Hematopoietic multipotent progenitor cell treated with erythropoietin and hydrocortisone succinate and interleukin-3 and kit ligand, for 15 days (in vitro differentiated cells): Measurements from ENCODE around the gene EEIG1.
A peak's percentile ranks its signal among the peaks of the same experiment; 100 is the strongest.

Experiments used
- DNase-seq: peaks from one replicate; pipeline ENCODE4 v3.0.0-alpha.2; 2015; ENCODE audit warnings: low spot score

Gene EEIG1

GRCh38 chr9:127959841-127960409 lies 20.9 kb downstream of the EEIG1 start:
- no peak for DNase-seq

- DNase-seq = no peak
Observed at GRCh38 chr9:127959398-127959797, 21.4 kb downstream of the EEIG1 start.

- DNase-seq = no peak
Observed at GRCh38 chr9:127958728-127959127, 22.1 kb downstream of the EEIG1 start.

GRCh38 chr9:127955294-127956015 lies 25.3 kb downstream of the EEIG1 start:
- DNase-seq = peak; percentile 69

- DNase-seq = no peak
Observed at GRCh38 chr9:127954831-127955293, 25.9 kb downstream of the EEIG1 start.

GRCh38 chr9:127953768-127954505 lies 26.9 kb downstream of the EEIG1 start:
- no peak for DNase-seq

- no peak for DNase-seq
Observed at GRCh38 chr9:127953154-127953553, 27.6 kb downstream of the EEIG1 start.

- no peak for DNase-seq
Observed at GRCh38 chr9:127950513-127951289, 30.1 kb downstream of the EEIG1 start.

- peak; percentile 55 for DNase-seq
Observed at GRCh38 chr9:127949827-127950512, 30.8 kb downstream of the EEIG1 start.

GRCh38 chr9:127947841-127948710 lies 32.7 kb downstream of the EEIG1 start:
- DNase-seq = no peak

- no peak for DNase-seq
Observed at GRCh38 chr9:127946728-127947127, 34.1 kb downstream of the EEIG1 start.

- no peak for DNase-seq
Observed at GRCh38 chr9:127945942-127946341, 34.8 kb downstream of the EEIG1 start.

GRCh38 chr9:127945338-127945737 lies 35.5 kb downstream of the EEIG1 start:
- no peak for DNase-seq

GRCh38 chr9:127944586-127945218 lies 36.1 kb downstream of the EEIG1 start:
- DNase-seq = no peak

- DNase-seq = peak; percentile 80
Observed at GRCh38 chr9:127943731-127944144, 37.1 kb downstream of the EEIG1 start.

- no peak for DNase-seq
Observed at GRCh38 chr9:127943011-127943662, 37.7 kb downstream of the EEIG1 start.

- DNase-seq = peak; percentile 85
Observed at GRCh38 chr9:127942216-127943010, 38.4 kb downstream of the EEIG1 start.

- DNase-seq = peak; percentile 30
Observed at GRCh38 chr9:127941961-127942215, 38.9 kb downstream of the EEIG1 start.
